Measurements from ENCODE around the gene TRABD2B. TPM values are rescaled to one million over a fixed set of nuclear protein-coding genes. Genes with fewer than 3 reads are reported as not detected.
A peak's percentile ranks its signal among the peaks of the same experiment; 100 is the strongest.

Gene TRABD2B
- total RNA-seq, 1 donor from 2014 or later: 1.8 TPM

- H3K36me3 ChIP-seq: no peaks in the 10 kb centered on the region
- ATAC-seq (no peak), DNase-seq (no peak)
- no peak overlapping the region for H3K27ac ChIP-seq
- H3K27me3 ChIP-seq (ENCODE audit: low read depth): peaks cover 35% of the 10 kb centered on the region
- TF ChIP-seq CTCF (IDR thresholded peaks at IDR 0.05): no peak
- H3K9me3 ChIP-seq: no peaks in the 10 kb centered on the region
- intact Hi-C loops (cut with DNase I): no loop called here
- peak overlapping the region; percentile 53 for H3K4me3 ChIP-seq
- H3K4me1 ChIP-seq: no peaks in the 10 kb centered on the region
These were observed 1.2 kb downstream of the TRABD2B start for GRCh38 chr1:47996060-47996405.

GRCh38 chr1:47995306-47996050 is 1.7 kb downstream of the TRABD2B start:
- H3K36me3 ChIP-seq: no peaks in the 10 kb centered on the region
- no peak overlapping the region for H3K4me3 ChIP-seq
- H3K9me3 ChIP-seq: no peaks in the 10 kb centered on the region
- no peak overlapping the region for H3K27ac ChIP-seq
- H3K27me3 ChIP-seq (ENCODE audit: low read depth): peaks cover 35% of the 10 kb centered on the region
- no peak for TF ChIP-seq CTCF (IDR thresholded peaks at IDR 0.05)
- H3K4me1 ChIP-seq: no peaks in the 10 kb centered on the region
- DNase-seq: no peak
- ATAC-seq: no peak
- intact Hi-C loops (cut with DNase I): no loop called here

GRCh38 chr1:47993881-47994625 is 3.1 kb downstream of the TRABD2B start:
- intact Hi-C loops (cut with DNase I): no loop called here
- H3K27ac ChIP-seq: no peak overlapping the region

GRCh38 chr1:47993416-47993740 is 3.8 kb downstream of the TRABD2B start:
- Histone ChIP-seq H3K27me3 (ENCODE audit: low read depth) (peaks cover 27% of the 10 kb centered on the region), H3K9me3 (no peaks in the 10 kb centered on the region), H3K4me3 (no peak overlapping the region), H3K4me1 (no peaks in the 10 kb centered on the region), H3K27ac (no peak overlapping the region), H3K36me3 (no peaks in the 10 kb centered on the region)
- ATAC-seq (no peak), DNase-seq (no peak)
- intact Hi-C loops (cut with DNase I): no loop called here
- TF ChIP-seq CTCF (IDR thresholded peaks at IDR 0.05): no peak

More at GRCh38 chr1:47993881-47994625, 3.1 kb downstream of the TRABD2B start:
- no peaks in the 10 kb centered on the region for H3K9me3 ChIP-seq
- no peak for DNase-seq
- TF ChIP-seq CTCF (IDR thresholded peaks at IDR 0.05): no peak
- H3K4me3 ChIP-seq: no peak overlapping the region
- H3K27me3 ChIP-seq (ENCODE audit: low read depth): peaks cover 34% of the 10 kb centered on the region
- ATAC-seq: no peak
- H3K36me3 ChIP-seq: no peaks in the 10 kb centered on the region
- H3K4me1 ChIP-seq: no peaks in the 10 kb centered on the region

- H3K4me3 ChIP-seq: no peak overlapping the region
- no peaks in the 10 kb centered on the region for H3K36me3 ChIP-seq
- H3K27me3 ChIP-seq (ENCODE audit: low read depth): peaks cover 23% of the 10 kb centered on the region
- TF ChIP-seq CTCF (IDR thresholded peaks at IDR 0.05): no peak
- H3K9me3 ChIP-seq: no peaks in the 10 kb centered on the region
- intact Hi-C loops (cut with DNase I): no loop called here
- DNase-seq: no peak
- no peaks in the 10 kb centered on the region for H3K4me1 ChIP-seq
- H3K27ac ChIP-seq: no peak overlapping the region
- ATAC-seq: no peak
These were observed 4.3 kb downstream of the TRABD2B start for GRCh38 chr1:47992720-47993415.

Measured in lower lobe of right lung (tissue), 2 donors.